ENCODE data around the gene HLA-DPA1.
A peak's percentile ranks its signal among the peaks of the same experiment; 100 is the strongest.

Gene HLA-DPA1

DNA sequence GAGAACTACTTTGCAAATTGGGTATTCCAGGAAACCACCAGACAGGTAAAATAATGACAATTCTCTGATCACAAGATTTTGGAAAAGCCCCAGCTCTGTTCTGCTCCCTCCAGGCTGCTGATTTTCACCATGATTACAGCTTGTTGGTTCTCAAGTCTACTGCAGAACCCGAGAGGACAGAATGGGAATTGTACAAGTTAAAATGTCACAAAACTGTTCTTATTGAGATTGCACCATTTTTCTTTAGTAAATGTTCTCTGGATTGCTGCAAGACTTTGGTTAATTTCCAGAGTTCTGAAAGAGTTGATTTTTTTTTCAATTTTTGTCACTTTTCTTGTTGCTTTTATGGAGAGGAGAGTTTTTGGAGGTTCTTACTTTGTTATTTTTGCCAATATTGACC lies 36.9 kb downstream of the HLA-DPA1 start:
- Histone ChIP-seq H3K4me3 (ENCODE audit: severe bottlenecking) (no peak overlapping the region), H3K27me3 (ENCODE audit: insufficient read depth, poor library complexity, severe bottlenecking) (peaks cover 19% of the 10 kb centered on the region), H3K36me3 (ENCODE audit: low read depth) (no peaks in the 10 kb centered on the region), H3K4me1 (ENCODE audit: insufficient read depth, poor library complexity, severe bottlenecking) (no peaks in the 10 kb centered on the region), H3K27ac (ENCODE audit: poor library complexity, severe bottlenecking) (no peak overlapping the region), H3K9me3 (ENCODE audit: severe bottlenecking) (no peaks in the 10 kb centered on the region)
- ATAC-seq (ENCODE audit: low read depth) (no peak), DNase-seq (ENCODE audit: low spot score) (no peak)
- no peak for TF ChIP-seq CTCF (IDR thresholded peaks at IDR 0.05; ENCODE audit: poor library complexity, severe bottlenecking)

DNA sequence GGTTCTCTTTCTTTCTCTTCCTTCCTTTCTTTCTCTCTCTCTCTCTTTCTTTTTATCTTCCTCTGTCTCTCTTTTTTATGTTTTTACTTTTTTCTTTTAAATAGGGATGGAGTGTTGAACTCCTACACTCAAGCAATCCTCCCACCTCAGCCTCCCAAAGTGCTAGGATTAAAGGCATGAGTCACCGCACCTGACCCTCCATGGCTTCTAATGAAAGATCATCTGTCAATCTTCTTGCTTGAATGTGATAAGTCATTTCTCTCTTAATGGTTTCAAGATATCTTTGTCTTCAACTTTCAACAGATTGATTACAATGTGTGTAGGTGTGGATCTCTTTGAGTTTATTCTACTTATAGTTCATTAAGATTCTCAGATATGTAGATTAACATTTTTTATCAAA lies 38.9 kb downstream of the HLA-DPA1 start:
- Histone ChIP-seq H3K27ac (ENCODE audit: poor library complexity, severe bottlenecking) (no peak overlapping the region), H3K9me3 (ENCODE audit: severe bottlenecking) (no peaks in the 10 kb centered on the region), H3K27me3 (ENCODE audit: insufficient read depth, poor library complexity, severe bottlenecking) (peaks cover 27% of the 10 kb centered on the region), H3K4me1 (ENCODE audit: insufficient read depth, poor library complexity, severe bottlenecking) (no peaks in the 10 kb centered on the region), H3K36me3 (ENCODE audit: low read depth) (no peaks in the 10 kb centered on the region), H3K4me3 (ENCODE audit: severe bottlenecking) (no peak overlapping the region)
- ATAC-seq (ENCODE audit: low read depth) (no peak), DNase-seq (ENCODE audit: low spot score) (no peak)
- no peak for TF ChIP-seq CTCF (IDR thresholded peaks at IDR 0.05; ENCODE audit: poor library complexity, severe bottlenecking)

DNA sequence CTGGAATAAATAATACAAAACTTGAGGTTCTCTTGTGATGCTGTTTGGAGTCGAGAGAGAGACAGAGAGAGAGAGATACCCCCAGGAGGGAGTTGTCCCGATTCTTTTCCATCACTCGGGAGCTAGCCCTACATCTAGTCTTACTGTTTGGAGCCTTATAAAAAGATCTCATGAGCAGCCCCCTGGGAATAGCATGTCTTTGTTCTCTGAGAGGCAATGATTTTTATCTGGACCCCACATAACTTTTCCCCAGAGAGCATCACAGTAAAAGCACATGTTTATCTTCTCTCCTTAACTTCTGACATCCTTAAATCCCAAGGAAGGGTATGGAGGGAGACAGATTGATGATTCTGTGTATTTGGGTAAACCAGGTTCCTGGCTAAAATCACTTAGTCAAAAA lies 43.2 kb downstream of the HLA-DPA1 start:
- no peak for TF ChIP-seq CTCF (IDR thresholded peaks at IDR 0.05; ENCODE audit: poor library complexity, severe bottlenecking)
- ATAC-seq (ENCODE audit: low read depth) (no peak), DNase-seq (ENCODE audit: low spot score) (no peak)
- Histone ChIP-seq H3K27ac (ENCODE audit: poor library complexity, severe bottlenecking) (no peak overlapping the region), H3K36me3 (ENCODE audit: low read depth) (no peaks in the 10 kb centered on the region), H3K4me1 (ENCODE audit: insufficient read depth, poor library complexity, severe bottlenecking) (no peaks in the 10 kb centered on the region), H3K9me3 (ENCODE audit: severe bottlenecking) (no peaks in the 10 kb centered on the region), H3K4me3 (ENCODE audit: severe bottlenecking) (no peak overlapping the region), H3K27me3 (ENCODE audit: insufficient read depth, poor library complexity, severe bottlenecking) (peaks cover 37% of the 10 kb centered on the region)

- Histone ChIP-seq H3K4me1 (ENCODE audit: insufficient read depth, poor library complexity, severe bottlenecking) (no peaks in the 10 kb centered on the region), H3K27me3 (ENCODE audit: insufficient read depth, poor library complexity, severe bottlenecking) (peaks cover 43% of the 10 kb centered on the region), H3K36me3 (ENCODE audit: low read depth) (no peaks in the 10 kb centered on the region), H3K9me3 (ENCODE audit: severe bottlenecking) (no peaks in the 10 kb centered on the region), H3K27ac (ENCODE audit: poor library complexity, severe bottlenecking) (no peak overlapping the region), H3K4me3 (ENCODE audit: severe bottlenecking) (no peak overlapping the region)
- no peak for TF ChIP-seq CTCF (IDR thresholded peaks at IDR 0.05; ENCODE audit: poor library complexity, severe bottlenecking)
- ATAC-seq (ENCODE audit: low read depth) (0 out of 3 replicates have a peak, but pooled peaks have one; percentile 23), DNase-seq (ENCODE audit: low spot score) (no peak)
Observed at GRCh38 chr6:33029328-33030184, 43.9 kb downstream of the HLA-DPA1 start.

- no peak for ATAC-seq (ENCODE audit: low read depth)
- H3K27me3 ChIP-seq (ENCODE audit: insufficient read depth, poor library complexity, severe bottlenecking): peaks cover 40% of the 10 kb centered on the region
- H3K9me3 ChIP-seq (ENCODE audit: severe bottlenecking): no peaks in the 10 kb centered on the region
- DNase-seq (ENCODE audit: low spot score): no peak
- no peak overlapping the region for H3K27ac ChIP-seq (ENCODE audit: poor library complexity, severe bottlenecking)
- no peaks in the 10 kb centered on the region for H3K4me1 ChIP-seq (ENCODE audit: insufficient read depth, poor library complexity, severe bottlenecking)
- no peaks in the 10 kb centered on the region for H3K36me3 ChIP-seq (ENCODE audit: low read depth)
- TF ChIP-seq CTCF (IDR thresholded peaks at IDR 0.05; ENCODE audit: poor library complexity, severe bottlenecking): no peak
- no peak overlapping the region for H3K4me3 ChIP-seq (ENCODE audit: severe bottlenecking)
Observed at GRCh38 chr6:33028220-33028849, 45.1 kb downstream of the HLA-DPA1 start.
